ENCODE data around the gene LIN28B. TPM values are rescaled to one million over a fixed set of nuclear protein-coding genes. Genes with fewer than 3 reads are reported as not detected.

Gene LIN28B
- total RNA-seq, 2 donors from 2014 or later = not detected

DNA sequence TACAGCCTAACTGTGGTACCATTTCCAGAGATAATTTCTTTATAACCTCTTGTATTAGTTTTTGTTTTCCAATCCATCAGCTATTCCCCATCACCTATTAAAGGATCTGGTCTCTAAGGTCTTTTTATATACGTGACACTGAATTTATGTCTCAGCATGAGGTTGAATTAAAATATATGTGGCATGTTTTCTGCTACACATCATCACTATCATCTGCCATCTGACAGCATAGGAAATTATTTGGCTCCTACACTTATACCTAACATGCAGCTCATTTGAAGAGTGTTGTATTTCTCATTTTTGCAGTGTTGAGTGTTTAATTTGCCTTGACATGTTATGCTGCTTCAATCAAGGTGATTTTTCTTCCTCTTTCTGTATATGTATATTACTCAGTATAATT is 100.3 kb downstream of the LIN28B start:
- TF ChIP-seq, protein P1, sequence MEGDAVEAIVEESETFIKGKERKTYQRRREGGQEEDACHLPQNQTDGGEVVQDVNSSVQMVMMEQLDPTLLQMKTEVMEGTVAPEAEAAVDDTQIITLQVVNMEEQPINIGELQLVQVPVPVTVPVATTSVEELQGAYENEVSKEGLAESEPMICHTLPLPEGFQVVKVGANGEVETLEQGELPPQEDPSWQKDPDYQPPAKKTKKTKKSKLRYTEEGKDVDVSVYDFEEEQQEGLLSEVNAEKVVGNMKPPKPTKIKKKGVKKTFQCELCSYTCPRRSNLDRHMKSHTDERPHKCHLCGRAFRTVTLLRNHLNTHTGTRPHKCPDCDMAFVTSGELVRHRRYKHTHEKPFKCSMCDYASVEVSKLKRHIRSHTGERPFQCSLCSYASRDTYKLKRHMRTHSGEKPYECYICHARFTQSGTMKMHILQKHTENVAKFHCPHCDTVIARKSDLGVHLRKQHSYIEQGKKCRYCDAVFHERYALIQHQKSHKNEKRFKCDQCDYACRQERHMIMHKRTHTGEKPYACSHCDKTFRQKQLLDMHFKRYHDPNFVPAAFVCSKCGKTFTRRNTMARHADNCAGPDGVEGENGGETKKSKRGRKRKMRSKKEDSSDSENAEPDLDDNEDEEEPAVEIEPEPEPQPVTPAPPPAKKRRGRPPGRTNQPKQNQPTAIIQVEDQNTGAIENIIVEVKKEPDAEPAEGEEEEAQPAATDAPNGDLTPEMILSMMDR (IDR thresholded peaks at IDR 0.05) = no peak
- H3K4me1 ChIP-seq = no peaks in the 10 kb centered on the region
- no peak for DNase-seq (ENCODE audit: low spot score)

DNA sequence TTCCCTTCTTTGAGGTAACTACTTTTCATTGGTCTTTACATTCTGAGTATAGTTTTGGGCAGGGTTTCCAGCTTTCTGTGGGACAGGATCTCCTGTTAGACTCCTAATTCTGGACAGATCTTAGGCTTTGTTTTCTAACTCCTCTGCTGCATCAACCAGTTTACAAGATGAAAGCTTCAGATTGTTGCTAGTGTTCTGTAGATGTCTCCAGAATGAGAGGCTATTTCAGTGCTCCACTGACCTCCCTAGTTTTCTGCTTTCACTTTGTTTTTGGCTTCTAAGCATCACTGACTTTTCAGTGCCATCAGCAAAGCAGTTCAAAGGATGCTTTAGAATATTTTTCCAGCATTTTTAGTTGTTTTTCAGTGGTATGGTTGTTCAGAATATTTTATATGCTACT is 101.4 kb downstream of the LIN28B start:
- H3K4me3 ChIP-seq = no peak overlapping the region
- no peak overlapping the region for H3K27ac ChIP-seq
- H3K36me3 ChIP-seq = no peaks in the 10 kb centered on the region
- TF ChIP-seq, protein P1 (IDR thresholded peaks at IDR 0.05) = no peak
- no peaks in the 10 kb centered on the region for H3K9me3 ChIP-seq
- H3K27me3 ChIP-seq = no peaks in the 10 kb centered on the region
- DNase-seq (ENCODE audit: low spot score) = no peak
- H3K4me1 ChIP-seq = no peaks in the 10 kb centered on the region

More for the DNA sequence above, 100.3 kb downstream of the LIN28B start:
- Histone ChIP-seq H3K27me3 (no peaks in the 10 kb centered on the region), H3K27ac (no peak overlapping the region), H3K4me3 (no peak overlapping the region), H3K36me3 (no peaks in the 10 kb centered on the region), H3K9me3 (no peaks in the 10 kb centered on the region)

DNA sequence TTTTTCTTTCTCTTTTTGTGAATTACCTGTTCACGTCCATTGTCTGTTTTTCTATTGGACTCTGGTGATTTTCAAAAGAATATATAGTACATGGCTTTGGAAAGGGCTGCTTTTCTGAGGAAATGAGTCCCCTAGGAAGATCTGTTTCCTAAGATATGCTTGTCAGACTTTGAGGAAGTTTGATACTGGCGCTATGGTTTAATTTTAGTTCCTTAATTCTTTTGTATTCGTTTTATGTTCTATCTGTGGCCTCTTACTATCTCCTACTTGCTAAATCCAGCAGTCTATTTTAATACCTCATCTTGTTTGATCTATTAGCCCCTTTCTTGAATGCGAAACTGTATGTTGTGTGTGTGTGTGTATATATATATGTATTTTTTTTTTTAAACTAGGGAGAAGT is 101.9 kb downstream of the LIN28B start:
- no peaks in the 10 kb centered on the region for H3K9me3 ChIP-seq

DNA sequence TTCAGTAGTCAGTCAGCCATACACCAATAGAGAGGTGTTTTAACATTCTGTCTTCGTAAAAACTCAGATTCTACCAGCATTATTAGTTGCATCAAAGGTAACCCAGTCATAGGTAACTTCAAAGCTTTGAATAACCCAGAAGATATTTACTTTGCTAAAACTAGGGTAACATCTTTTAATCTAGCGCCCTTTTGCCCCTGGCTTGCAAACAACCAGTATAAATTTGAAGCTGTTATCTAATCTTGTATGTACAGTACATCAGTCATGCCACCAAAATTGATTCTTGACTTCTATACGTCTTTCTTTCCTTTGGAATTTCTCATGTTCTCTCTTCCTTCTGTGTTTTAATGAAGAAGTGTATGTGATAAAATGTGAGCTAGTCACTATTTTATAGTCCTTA is 109.3 kb downstream of the LIN28B start:
- Histone ChIP-seq H3K36me3 (no peaks in the 10 kb centered on the region), H3K4me3 (no peak overlapping the region), H3K9me3 (no peaks in the 10 kb centered on the region), H3K4me1 (no peaks in the 10 kb centered on the region), H3K27me3 (no peaks in the 10 kb centered on the region), H3K27ac (no peak overlapping the region)
- DNase-seq (ENCODE audit: low spot score) = no peak
- TF ChIP-seq, protein P1 (IDR thresholded peaks at IDR 0.05) = no peak

More for the DNA sequence above, 101.9 kb downstream of the LIN28B start:
- H3K4me1 ChIP-seq = no peaks in the 10 kb centered on the region
- DNase-seq (ENCODE audit: low spot score) = no peak
- no peak overlapping the region for H3K27ac ChIP-seq
- no peak overlapping the region for H3K4me3 ChIP-seq
- TF ChIP-seq, protein P1 (IDR thresholded peaks at IDR 0.05) = no peak
- no peaks in the 10 kb centered on the region for H3K36me3 ChIP-seq
- H3K27me3 ChIP-seq = no peaks in the 10 kb centered on the region

DNA sequence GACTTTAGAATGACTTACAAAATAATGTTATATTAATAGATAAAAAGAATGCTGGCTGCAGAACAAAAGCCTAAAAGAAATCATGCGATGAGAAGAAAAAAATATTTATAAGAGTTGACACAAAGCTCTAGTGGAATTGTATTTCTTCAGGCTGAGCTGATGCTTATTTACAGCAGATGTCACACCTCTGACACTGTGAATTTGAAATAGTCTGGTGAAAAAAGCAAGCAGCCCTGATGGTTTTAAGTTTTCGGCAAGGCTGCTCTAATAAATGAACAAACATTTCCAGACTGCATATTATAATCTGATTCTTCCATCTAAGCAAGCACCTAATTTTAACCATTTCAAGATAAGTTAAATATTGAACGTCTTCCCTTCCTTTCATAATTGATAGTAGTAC is 109.9 kb downstream of the LIN28B start:
- Histone ChIP-seq H3K9me3 (no peaks in the 10 kb centered on the region), H3K36me3 (no peaks in the 10 kb centered on the region), H3K4me3 (no peak overlapping the region), H3K27me3 (no peaks in the 10 kb centered on the region), H3K4me1 (no peaks in the 10 kb centered on the region), H3K27ac (no peak overlapping the region)
- DNase-seq (ENCODE audit: low spot score) = no peak
- TF ChIP-seq, protein P1 (IDR thresholded peaks at IDR 0.05) = no peak

DNA sequence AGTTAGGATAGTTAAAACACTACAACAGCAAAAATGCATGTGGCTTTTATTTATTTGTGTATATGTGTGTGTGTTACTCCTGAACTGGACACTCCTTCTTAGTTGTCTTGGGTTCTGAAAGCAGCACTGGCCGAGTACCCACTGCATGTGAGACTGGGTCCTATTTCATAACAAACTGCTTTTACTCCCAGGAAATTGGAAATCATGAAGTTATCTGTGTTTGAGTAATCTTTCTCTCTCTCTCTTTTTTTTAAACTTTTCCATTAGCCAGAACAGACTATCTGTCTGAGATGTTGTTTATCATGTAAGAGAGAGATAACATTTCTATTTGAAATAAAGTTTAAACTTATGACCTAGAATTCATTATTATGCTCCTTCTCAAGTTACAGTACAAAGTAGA is 110.4 kb downstream of the LIN28B start:
- Histone ChIP-seq H3K27ac (no peak overlapping the region), H3K4me1 (no peaks in the 10 kb centered on the region), H3K9me3 (no peaks in the 10 kb centered on the region), H3K27me3 (no peaks in the 10 kb centered on the region), H3K36me3 (no peaks in the 10 kb centered on the region), H3K4me3 (no peak overlapping the region)
- DNase-seq (ENCODE audit: low spot score) = no peak
- TF ChIP-seq, protein P1 (IDR thresholded peaks at IDR 0.05) = no peak
